HG03457 (cell line): ENCODE data around the gene LRFN4.

Source experiments
- ATAC-seq: cut with Tn5 transposase; IDR thresholded peaks from one replicate; pipeline ENCODE4 v1.9.1; 2021; ENCODE audit warnings: moderate number of reproducible peaks; ENCODE audit not compliant: unreplicated experiment

LRFN4 gene

DNA sequence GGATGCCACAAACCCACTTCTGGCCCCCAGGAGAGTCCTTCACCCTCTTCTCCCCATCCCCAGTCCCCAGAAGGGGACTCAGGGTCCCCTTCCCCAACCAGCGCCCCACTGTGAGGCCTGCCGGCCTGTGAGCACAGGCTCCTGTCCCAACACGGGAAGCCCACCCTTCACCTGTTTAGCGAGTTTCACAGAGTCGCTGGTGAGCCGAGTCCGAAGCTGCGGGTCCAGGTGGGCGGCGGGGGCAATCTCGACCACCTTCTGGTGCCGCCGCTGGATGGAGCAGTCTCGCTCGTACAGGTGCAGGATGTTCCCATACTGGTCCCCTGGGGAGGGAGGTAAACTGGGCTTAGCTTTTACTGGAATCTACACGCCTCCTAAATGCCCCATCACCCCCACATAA, 13.3 kb downstream of the LRFN4 start:
- ATAC-seq: no peak

DNA sequence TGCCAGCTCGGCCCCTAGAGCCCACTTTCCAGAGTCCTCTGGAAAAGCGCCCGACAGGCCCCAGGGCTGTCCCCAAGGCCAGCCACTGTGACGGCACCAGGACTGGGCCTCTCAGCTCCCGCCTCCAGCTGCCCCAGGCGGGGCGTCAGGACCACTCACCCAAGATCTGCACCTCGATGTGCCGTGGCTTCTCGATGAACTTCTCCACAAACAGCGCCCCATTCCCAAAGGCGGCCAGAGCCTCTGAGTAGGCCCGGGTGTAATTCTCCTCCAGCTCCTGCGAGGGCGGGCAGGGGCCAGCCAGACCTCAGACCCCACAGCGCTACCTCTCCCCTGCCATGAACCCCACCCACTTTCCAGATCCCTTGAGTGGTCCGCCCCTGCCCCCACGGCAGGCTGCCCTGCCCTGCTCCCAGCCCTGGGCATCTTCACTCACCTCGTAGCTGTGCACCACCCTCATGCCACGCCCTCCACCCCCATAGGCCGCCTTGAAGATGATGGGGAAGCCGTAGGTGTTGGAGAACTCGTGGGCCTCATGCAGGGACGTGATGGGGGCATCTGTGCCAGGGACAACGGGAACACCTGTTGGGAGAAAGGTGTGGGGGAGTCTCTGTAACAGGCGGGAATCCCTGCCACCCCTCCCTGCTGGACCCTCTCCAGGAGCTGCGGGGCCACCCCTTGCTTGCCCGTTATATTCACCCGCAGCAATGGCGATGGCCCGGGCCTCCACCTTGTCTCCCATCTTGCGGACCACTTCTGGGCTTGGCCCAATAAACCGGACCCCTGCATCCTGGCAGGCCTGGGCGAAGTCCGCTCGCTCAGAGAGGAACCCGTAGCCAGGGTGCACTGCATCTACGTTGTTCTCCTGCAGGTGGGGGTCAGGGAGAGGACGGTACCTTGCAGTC, 14.0 kb downstream of the LRFN4 start:
- ATAC-seq: no peak

DNA sequence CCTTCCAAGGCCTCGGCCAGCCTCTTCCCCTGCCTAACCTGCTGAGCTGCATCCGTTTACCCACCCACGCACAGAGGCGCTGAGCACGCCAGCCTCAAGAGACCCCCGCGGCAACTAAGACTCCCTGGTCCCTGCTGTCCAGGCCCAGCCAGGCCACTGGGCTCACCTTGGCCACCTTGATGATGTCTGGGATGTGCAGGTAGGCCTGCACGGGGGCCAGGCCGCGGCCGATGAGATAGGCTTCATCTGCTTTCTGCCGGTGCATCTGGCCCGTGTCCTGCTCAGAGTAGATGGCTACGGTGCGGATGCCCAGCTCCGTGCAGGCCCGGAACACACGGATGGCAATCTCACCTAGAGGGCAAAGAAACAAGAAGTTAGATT, 14.6 kb downstream of the LRFN4 start:
- ATAC-seq: no peak

DNA sequence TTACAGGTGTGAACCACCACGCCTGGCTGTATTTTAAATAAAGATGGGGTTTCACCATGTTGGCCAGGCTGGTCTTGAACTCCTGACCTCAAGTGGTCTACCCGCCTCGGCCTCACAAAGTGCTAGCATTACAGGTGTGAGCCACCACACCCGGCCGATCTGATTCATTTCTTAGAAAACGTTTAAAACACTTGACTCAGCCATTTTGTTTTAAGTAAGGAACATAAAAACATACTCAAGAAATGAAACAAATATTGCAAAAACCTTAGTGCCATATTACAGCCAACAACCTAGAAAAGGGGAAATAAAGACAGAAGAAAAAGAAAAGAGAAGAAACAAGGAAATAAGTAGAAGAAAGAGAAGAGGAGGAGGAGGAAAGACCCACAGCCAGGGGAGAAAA, 17.4 kb downstream of the LRFN4 start:
- no peak for ATAC-seq

DNA sequence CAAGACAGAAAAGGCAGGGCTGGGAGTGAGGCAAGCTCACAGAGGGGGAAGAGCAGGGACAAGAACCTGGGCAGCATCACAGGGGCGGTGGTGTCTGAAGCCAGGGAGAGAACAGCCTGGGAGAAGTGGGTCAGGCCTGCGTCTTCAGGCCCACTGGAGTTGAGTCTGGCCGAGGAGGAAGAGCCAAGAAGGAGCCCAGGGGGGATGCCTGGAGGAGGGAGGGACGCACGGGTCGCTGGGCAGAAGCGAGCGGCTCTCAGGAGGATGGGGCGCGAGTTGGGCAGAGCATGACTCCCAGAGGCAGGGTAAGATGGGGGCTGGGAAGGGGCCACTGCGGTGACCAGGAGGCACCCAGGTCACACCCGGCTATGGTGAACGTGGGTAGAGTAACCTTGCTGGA, 18.5 kb downstream of the LRFN4 start:
- no peak for ATAC-seq

DNA sequence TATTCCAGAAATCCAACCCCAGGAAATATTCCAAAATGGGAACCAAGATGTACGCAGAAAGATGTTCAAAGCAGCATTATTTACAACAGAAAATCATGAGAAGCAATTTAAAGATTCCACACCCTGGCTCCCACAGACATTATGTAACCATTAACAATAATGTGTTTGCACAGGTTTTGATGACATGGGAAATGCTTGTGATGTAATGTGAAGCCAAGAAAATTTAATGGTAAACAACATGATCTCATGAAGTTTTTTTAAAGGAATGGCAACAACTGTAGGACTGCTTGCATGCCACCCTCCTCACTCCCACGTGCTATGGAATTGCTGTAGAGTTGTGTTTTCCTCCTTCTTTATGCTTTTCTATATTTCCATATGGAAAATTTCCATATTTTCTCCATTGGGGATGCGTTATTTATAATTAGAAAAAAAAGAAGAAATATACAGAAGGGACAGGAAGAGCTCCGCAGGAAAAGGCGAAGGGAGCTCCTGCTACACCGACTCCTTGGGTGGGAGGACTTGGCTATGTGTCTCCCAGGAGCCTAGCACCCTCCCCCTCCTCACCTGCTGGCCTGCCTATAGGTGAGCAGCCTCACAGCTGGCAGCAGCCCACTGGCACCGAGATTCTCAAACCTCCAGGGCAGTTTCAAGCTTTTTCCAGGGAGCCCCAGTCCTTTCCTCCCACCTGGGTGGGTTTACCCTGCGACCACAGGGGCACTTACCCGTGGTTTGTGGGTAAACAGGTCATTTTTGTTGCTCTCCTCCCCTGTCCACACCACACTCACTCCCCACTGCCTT, 20.9 kb downstream of the LRFN4 start:
- no peak for ATAC-seq

DNA sequence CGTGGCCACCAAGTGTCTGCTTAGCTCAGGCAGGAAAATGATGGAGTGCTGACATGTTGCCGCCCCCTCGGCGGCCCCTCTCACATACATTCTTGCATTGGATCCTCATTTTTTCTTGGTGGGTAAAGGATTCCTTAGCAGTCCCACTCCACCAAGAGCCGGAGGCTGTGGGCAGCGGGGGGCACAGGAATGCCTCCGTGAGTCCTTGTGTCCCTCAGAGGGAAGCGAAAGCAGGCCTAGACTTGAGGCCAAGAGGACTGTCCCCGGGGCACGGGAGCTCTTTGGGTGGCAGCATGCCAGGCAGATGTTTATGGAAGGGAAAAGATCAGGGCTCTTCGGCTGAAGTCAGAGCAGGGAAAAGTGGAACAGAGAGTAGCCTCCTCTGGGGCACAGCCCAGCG, 21.6 kb downstream of the LRFN4 start:
- ATAC-seq: no peak

DNA sequence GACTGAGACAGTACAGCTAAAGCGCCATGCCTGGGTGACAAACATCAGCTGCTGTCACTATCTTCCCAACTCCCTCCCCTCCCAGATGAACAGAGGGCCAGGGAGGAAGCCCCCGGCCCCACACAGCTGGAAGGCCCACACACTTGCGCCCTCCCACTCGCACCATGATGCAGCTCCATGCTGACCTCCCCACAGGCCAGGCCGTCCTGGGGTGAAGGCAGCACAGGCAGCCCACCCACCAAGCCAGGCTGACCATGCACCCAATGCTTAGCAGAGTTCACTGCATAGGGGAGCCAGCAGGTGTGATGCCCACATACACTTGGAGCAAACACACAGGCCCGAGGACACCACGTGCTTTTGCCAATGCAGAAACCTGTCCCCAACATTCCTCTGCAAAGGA, 22.1 kb downstream of the LRFN4 start:
- no peak for ATAC-seq

DNA sequence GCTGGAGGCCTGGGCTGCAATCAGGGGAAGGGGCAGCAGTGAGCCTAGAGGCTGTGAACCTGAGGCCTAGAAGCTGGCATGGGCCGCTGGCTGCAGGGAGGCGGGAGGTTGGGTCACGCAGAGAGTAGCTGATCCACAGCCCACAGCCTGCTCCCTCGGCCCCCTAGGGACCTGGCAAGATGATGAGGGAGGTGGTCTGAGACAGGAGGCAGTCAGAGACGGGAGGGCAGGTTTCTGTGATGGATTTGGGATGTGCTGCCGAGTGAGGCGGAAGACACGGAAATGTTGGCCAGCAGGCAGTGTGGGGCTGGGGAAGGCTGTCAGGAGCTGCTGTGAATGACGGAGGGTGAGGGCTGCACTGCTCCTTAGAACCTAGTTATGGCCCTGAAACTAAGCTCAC, 22.7 kb downstream of the LRFN4 start:
- ATAC-seq: no peak

DNA sequence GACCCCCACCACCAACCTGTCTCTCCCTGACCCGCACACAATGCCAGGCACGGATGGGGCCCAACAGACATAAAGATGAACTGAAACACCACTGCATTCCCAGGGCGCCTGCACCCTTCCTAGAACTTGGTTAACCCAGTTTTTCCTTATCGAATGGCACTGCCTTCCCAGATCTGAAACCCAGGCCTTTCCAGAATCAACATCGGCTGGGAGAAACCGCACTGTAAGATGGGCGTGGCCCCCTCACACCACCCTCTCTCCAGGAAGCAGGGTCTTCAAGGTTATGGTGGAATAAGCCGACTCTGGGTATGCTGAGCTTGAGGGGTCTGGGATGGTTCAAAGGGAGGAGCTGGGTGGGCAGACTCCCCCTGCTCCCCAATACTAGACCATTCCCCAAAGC, 23.1 kb downstream of the LRFN4 start:
- no peak for ATAC-seq

DNA sequence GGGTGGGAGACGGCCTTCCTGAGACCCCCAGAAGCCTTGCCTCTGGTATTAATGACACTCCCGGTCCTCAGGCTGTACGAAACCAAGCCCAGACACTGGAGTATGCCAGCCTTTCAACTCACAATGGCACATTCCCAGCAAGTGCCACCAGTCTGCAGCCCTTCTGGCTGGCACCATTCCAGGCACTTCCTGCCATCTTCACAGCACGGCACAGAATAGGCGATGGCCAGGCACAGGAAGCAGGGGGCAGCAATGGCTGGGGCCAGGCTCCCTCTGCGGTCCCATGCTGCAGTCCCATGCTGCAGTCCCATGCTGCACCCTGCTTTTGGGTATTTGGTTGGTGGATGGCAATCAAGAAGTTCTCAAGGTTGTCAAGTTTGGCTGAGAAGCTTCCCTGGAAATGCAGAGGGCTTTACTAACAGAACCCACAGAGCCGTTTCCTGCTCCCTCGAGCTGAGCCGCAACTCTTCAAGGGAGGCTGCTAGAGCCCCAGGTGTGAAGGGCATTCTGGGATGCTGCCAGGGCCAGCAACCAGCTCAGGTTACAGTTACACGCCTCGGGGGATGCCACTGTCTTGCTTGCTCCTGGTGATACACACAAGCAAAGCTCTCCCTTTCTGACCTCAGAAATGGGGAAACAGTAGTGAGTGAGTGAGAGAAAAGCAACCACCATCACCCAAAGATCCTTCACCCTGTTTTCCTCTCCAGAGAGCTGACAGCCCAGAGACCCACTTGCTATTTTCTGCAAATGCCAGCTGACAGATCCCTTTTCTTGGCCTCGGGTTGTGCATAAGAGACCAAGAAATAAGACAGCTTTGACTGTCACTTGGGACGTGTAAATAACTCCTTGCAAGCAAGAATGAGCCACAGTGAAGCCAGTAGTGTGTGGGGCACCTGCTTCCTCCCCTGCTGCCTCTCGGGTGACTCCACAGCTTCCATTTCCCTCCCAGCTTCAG, 23.9 kb downstream of the LRFN4 start:
- no peak for ATAC-seq

DNA sequence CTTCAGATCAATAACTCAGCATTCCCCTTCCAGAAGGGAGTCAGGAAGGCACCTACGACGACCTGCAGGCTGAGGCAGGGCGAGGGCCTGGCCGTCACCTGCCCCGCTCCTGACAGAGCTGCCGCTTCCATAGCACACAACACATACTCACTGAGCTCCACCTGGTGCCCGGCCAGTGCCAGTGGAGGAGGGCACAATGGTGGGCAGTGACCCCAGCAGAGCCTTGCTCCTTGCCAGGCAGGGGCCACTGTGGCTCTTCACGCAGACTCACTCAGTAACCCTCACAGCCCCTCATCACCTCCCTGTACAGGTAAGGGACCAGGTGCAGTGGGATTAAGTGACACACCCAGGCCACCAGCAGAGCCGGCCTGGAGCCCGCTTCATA, 24.6 kb downstream of the LRFN4 start:
- ATAC-seq: no peak

DNA sequence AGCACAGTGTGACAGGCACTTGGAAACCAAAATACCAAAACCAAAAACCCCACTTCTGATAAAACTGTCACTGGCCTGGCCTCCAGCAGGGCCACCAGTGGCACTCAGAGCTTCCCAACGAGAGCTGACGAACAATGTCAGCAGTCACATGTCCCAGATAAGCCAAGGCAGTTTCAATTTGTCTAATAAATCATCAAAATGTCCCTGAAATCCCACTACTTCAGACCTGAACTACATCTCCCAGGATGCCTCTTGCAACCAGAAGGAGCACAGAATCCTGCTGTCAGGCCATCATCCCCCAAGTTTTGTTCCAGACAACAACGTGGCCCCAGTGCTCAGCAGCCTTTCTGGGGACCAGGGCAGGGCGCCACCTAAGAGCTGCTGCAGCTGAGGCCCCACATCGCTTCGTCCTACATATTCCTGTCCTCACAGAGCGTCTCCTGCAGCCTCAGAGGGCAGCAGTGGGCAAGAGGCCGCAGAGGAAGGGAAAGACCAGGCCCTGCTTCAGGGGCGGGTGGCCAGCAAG, 25.1 kb downstream of the LRFN4 start:
- no peak for ATAC-seq

DNA sequence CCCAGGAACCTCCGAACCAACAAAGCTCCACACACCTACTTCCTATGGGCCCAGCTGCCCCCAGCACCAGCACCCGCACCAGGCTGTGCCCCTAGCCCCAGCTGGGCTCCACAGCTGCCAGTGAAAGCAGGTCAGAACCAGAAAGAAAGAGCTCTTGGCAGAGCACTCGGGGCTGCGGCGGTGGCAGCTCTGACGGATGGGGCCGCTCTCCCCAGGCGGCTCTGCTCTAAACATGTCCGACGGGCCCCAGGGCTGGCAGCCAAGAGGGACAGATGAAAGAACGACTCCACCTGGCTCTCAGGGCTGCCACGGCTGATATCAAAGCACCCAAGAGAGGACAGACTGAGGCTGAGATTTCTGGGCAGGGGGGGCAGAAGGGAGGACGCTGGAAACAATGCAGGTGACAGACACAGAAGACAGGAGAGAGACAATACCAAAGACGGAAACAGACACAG, 25.7 kb downstream of the LRFN4 start:
- no peak for ATAC-seq

DNA sequence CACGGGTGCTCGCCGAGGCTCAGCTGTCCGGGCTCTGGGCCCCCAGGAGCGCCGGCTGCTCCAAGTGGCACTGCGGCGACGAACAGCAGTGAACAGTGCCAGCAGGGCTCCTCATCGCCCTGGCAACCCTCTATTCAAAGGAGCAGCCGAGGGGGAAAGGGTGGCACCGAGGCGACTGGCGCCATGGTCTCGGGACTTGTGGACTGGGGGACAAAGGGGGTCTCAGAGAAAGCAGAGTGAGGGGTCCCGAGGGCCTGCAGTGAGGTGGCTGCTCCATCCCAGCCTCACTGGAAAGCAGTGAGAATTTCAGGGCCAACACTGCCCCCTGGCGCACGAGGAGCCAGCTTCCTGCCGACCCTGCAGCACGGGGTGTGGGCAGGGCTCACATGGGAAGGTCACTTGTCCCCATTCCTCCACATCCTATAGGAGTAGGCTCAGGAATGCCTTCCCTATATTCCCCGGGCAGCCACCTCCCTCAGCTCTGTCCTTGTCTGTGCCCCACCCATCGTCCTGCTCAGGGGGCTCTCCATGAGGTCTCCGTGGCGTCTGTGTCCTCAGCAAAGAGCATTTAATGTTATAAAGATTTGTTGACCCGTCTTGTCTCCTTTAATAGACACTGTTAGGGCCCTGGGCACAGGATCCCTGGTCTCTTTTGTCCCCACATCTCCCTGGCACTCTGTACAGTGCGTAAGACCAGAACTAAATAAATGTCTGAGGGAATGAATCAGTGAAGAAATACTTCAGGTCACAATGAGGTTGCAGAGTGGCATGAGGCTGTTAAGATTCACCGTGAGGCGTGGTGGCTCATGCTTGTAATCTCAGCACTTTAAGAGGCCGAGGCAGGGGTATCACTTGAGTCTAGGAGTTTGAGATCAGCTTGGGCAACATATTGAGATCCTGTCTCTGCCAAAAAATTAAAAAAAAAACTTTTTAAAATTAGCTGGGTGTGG, 26.4 kb downstream of the LRFN4 start:
- ATAC-seq: no peak

DNA sequence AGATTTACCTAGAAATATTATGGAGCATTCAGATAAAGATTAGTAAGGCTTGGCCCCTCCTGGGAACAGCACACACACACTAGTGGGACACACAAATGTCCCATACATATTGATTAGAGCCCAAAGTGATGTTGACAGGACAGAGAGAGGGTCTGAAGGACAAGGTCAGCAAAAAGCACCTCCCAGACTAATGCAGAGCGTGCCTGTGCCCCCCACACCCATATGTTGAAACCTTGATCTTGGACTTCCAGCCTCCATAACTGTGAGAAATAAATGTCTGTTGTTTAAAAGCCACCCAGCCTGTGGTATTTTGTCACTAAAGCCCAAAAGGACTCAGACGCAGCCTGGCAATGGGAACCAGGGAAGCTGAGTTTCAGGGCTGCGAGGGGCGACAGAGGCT, 27.6 kb downstream of the LRFN4 start:
- no peak for ATAC-seq

DNA sequence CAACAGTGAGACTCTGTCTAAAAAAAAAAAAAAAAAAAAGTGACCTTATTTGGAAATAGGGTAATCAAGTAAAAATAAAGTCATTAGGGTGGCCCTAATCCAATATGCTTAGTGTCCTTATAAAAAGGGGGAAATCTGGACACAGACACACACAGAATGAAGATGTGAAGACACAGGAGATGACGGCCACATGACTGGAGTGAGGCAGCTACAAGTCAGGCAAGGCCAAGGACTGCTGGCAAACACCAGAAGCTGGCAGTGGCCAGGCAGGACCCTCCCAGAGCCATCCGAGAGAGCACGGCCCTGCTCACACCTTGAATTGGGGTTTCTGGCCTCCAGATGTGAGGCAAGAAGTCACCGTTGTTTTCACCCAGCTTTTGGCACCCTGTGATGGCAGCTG, 28.6 kb downstream of the LRFN4 start:
- no peak for ATAC-seq

DNA sequence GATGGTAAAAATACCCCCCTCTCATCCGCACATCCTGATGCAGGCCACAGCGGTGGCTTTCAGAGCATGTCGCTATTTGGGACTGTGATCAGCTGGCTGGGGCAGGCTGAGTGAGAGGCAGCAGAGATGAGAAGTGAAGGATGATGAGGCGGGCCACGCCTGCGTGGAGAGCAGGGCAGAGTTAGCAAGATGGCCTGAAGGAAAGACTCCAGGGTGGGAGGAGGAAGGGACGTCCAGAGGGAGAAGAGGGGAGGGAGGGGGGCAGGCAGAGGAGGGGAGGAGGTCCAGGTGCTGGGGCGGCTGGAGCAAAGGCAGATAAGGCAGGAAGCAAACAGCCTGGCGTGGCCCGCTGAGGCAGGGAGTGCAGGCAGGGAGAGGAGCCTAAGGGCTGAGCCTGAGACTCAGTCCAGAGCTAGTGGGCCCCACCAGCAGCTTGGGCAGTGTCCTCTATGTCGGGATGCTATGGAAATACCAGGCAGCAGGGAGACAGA, 29.1 kb downstream of the LRFN4 start:
- ATAC-seq: no peak

DNA sequence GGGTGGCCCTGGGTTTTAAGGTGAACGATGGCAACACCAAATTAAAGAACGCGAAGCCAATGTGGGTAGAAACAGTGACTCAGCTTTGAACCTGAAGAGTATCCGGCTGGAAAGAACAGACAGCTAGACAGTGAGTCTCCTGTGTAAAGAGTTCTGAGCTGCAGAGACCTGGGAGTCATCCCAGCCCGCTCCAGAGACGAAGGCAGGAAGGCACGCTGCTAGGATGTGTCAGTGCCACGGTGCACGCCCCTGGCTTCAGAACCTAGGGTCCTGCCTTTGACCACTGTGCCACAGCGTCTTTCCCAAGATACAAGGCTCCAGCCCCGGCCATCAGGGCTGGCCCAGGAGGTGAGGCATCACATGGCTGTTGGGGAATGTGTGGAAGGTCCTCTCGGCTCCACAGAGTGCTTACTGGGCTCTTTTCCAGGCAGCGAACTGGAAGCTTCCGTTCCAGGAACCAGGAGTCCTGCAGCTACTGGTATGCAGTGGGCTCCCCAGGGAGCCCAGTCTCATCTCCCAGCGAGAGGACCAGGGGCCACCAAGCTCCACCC, 29.9 kb downstream of the LRFN4 start:
- ATAC-seq: no peak
